ENCODE measurements around the gene MAPKAP1. TPM values are rescaled to one million over a fixed set of nuclear protein-coding genes. Genes with fewer than 3 reads are reported as not detected.

The MAPKAP1 gene
- total RNA-seq, 1 donor from 2014 or later = 146 TPM

GRCh38 chr9:125532812-125533594 is 174.0 kb downstream of the MAPKAP1 start:
- no peak for ATAC-seq
- DNase-seq = no peak
- intact Hi-C loops (cut with micrococcal nuclease) = no loop called here

DNA sequence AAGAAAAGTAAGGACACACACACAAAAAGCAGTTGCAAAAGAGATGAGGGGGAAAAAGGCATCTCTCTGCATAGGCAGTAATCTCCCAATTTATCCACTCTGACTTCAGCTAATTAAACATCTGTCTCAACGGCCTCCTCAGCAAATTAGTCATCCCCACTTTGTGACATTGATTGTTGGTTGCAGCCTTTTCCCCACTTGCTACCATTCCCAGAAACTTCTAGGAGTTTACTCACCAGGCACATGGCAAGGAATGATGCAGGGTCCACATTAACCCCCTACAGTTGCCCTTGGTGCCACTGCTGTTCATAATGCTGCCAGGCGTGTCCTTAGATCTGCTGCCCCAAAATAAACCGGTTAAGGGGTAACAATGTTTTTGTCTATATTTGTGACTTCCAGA is 174.6 kb downstream of the MAPKAP1 start:
- intact Hi-C loops (cut with micrococcal nuclease) = no loop called here
- no peak for DNase-seq
- ATAC-seq = no peak

GRCh38 chr9:125529589-125530515 is 177.2 kb downstream of the MAPKAP1 start:
- DNase-seq = no peak
- intact Hi-C loops (cut with micrococcal nuclease) = no loop called here
- ATAC-seq = no peak

- no peak for ATAC-seq
- intact Hi-C loops (cut with micrococcal nuclease) = no loop called here
- DNase-seq = no peak
Observed at GRCh38 chr9:125529107-125529506, 177.9 kb downstream of the MAPKAP1 start.

- DNase-seq (no peak), ATAC-seq (no peak)
- intact Hi-C loops (cut with micrococcal nuclease) = no loop called here
Observed at GRCh38 chr9:125527471-125528002, 179.5 kb downstream of the MAPKAP1 start.

GRCh38 chr9:125525921-125526631 is 180.9 kb downstream of the MAPKAP1 start:
- ATAC-seq (peak; percentile 93), DNase-seq (peak; percentile 81)
- intact Hi-C loops (cut with micrococcal nuclease) = no loop called here

DNA sequence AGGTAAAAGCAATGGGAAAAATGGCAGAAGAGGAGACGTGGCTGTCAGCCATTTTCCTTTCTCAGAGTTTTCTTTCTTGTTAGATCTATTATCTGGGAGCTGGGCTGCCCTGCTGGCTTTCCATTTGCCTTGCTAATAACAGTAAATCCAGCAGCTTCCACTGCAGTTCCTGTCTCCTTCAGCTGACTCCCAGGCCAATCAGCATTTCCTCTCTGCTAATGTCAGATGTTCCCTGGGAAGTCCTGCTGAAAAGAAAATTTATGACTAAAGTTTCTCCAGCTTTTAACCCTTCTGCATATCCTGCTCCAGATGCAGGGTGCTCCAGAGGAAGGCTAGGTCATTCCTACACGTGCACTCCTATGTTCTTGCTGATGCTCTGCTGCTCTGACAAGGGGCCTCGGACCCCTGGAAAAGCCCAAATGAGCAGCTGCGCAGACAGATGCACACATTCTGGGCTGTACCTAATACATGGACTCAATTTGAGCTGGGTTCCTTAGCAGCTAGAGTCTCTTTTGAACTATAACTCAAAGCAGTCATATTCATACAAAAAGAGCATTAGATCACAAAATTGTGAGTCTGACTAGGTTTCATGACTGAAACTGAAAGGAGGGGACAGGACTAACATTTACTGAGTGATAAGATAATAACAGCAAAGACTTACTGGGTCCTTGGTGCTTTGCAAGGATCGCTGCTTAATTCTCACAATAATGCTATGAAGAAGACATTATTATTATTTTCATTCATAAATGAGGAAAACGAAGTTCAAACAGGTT is 182.2 kb downstream of the MAPKAP1 start:
- intact Hi-C loops (cut with micrococcal nuclease) = no loop called here
- DNase-seq = no peak
- no peak for ATAC-seq

GRCh38 chr9:125523681-125524080 is 183.3 kb downstream of the MAPKAP1 start:
- DNase-seq (no peak), ATAC-seq (no peak)
- intact Hi-C loops (cut with micrococcal nuclease) = no loop called here

DNA sequence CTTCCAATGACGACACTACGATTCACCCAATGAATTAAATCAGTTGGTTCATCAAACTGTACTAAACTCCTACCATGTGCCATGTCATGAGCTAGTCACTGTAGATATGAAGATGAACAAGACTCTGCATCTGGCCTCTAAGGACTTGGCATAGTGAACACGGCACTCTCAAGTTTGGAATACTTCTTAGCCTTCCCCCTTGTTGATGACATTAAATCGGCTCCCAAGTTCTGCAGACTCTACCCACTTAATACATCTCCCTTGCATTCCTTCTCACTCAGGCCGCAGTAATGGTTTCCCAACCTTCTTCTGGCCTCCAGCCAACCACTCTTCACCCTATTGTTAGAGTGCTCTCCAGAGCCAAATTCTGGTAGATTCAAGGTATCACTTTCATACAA is 184.7 kb downstream of the MAPKAP1 start:
- no peak for DNase-seq
- intact Hi-C loops (cut with micrococcal nuclease) = no loop called here
- ATAC-seq = peak; percentile 28

GRCh38 chr9:125521462-125522327 is 185.3 kb downstream of the MAPKAP1 start:
- DNase-seq (no peak), ATAC-seq (no peak)
- intact Hi-C loops (cut with micrococcal nuclease) = no loop called here

DNA sequence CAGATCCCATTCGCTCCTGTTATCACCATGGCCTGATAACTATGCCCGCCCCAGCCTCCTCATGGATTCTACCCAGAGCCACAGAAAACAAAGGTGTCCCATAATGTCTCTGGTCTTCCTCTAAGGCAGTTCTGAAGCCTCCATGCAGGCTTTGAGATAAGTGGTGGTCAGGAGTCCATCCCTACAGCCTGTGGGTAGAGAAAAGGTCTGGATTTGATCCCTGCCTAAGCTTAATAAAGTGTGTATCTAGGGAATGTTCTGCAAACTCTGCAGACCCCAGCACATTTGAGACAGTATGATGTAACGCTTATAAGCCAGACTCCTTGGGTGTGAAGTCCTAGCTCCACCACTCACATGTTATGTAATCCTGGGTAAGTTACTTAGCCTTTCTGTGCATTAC is 187.3 kb downstream of the MAPKAP1 start:
- intact Hi-C loops (cut with micrococcal nuclease) = no loop called here
- ATAC-seq (no peak), DNase-seq (no peak)

DNA sequence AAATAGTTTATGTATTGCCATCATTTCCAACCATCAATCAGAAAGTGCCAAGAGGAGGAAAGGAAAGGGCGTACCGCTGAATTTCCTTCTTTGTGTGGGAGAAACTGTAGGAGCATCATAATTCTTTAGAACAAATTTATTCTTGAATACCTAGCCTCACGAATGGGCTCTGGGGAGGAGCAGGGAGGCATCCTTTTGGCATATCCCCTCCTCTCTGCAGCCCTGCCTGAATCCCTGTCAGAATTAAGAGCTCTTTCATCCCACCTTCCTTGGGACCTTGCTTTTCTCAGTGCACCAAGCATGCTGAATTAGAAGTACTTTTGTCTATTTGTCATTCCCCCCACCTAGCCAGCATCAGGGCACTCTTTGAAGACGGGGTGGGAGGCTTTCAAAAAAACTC is 189.4 kb downstream of the MAPKAP1 start:
- no peak for DNase-seq
- ATAC-seq = no peak
- intact Hi-C loops (cut with micrococcal nuclease) = no loop called here

- ATAC-seq (no peak), DNase-seq (no peak)
- intact Hi-C loops (cut with micrococcal nuclease) = no loop called here
Observed at GRCh38 chr9:125515983-125516940, 190.7 kb downstream of the MAPKAP1 start.

DNA sequence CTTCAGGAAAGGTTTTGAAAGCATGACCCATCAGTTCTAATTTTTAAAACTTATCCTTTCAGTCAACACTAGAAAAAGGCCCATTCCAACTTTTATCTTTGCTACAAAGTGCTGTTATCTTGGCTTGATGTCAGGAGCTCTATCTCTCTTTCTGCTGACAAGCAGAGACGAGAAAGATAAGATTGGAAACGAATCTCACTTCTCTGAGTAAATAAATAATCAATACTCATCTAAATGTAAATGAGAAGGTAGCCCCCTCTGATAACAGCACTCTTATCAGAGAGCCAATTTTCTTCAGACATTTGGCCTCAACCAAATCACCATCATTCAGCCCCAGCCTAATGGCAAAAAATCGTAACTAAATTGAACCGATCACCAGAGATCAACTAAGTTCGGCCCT is 191.7 kb downstream of the MAPKAP1 start:
- ATAC-seq (no peak), DNase-seq (no peak)
- intact Hi-C loops (cut with micrococcal nuclease) = no loop called here

GRCh38 chr9:125514468-125514867 is 192.5 kb downstream of the MAPKAP1 start:
- intact Hi-C loops (cut with micrococcal nuclease) = no loop called here
- no peak for DNase-seq
- ATAC-seq = no peak

DNA sequence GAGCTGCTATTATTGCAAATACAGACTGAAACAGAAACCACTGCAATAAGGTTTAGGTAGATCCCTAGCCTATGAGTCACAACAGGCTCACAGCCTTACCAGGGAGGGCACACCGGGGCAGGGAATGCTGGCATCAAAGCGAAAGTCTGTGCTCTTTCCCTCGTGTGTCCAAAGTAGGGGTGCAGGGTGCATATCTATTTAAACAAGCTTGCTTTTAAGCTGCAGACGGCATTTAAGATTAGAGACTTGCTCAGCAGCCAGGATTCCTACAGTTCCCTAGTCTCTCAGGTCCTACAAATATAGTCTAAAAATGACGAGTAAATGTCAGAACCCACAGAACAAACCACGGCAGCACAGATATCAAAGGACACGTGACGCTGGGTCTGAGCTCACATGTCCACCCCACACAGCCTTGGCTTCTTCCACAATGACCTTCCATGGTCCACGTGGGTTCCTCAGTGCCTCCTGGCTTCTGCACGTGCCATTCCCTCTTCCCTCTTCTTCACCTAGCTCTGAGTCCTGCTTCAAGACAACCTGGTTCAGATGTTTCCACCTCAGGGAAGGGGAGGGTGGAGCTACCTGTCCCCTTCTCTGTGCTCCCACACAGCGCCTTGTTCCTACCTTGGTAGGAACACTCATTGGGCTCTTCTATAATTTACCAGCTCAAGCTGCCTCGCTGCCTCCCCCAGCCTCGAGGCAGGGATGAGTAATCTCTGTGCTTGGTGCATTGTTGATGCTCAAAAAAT is 193.2 kb downstream of the MAPKAP1 start:
- peak; percentile 91 for ATAC-seq
- DNase-seq = peak; percentile 55
- intact Hi-C loops (cut with micrococcal nuclease) = no loop called here

Data from left ventricle myocardium superior (tissue), 1 donor.